Osteoblast (primary cell): ENCODE results near the gene ATP2A2. TPM values are rescaled to one million over a fixed set of nuclear protein-coding genes. Genes with fewer than 3 reads are reported as not detected.

Experiments
- DNase-seq: peaks from one replicate; pipeline ENCODE4 v3.0.0; 2011; ENCODE audit warnings: low spot score, mixed read lengths; ENCODE audit not compliant: insufficient read length; ENCODE audit errors: missing footprints
- H2AFZ ChIP-seq: 2 replicates; pipeline ENCODE4 v1.6.0; 2011; ENCODE audit warnings: mild to moderate bottlenecking, low read length
- H3K27ac ChIP-seq: 2 replicates; pipeline ENCODE4 v1.5.1; 2011; ENCODE audit warnings: mild to moderate bottlenecking, low read depth, low read length, moderate library complexity
- H3K27me3 ChIP-seq: 2 replicates; pipeline ENCODE4 v1.6.0; 2012; ENCODE audit warnings: mild to moderate bottlenecking, control low read depth, inconsistent platforms, low read length, moderate library complexity; ENCODE audit not compliant: insufficient read depth
- H3K36me3 ChIP-seq: 2 replicates; pipeline ENCODE4 v1.5.1; 2011; ENCODE audit warnings: mild to moderate bottlenecking, low read length, control low read depth, moderate library complexity; ENCODE audit not compliant: insufficient read depth
- H3K4me1 ChIP-seq: 2 replicates; pipeline ENCODE4 v1.5.1; 2011; ENCODE audit warnings: mild to moderate bottlenecking, low read length, control low read depth, moderate library complexity; ENCODE audit not compliant: insufficient read depth
- H3K4me2 ChIP-seq: 2 replicates; pipeline ENCODE4 v1.6.0; 2011; ENCODE audit warnings: mild to moderate bottlenecking, low read length; ENCODE audit not compliant: insufficient read depth
- H3K4me3 ChIP-seq: fragments of 200-600 bp; sonication (generic); 3 replicates; pipeline ENCODE4 v1.5.1; 2012; ENCODE audit warnings: mild to moderate bottlenecking, low read length, inconsistent platforms; ENCODE audit not compliant: insufficient read depth
- H3K79me2 ChIP-seq: 2 replicates; pipeline ENCODE4 v1.6.0; 2012; ENCODE audit warnings: mild to moderate bottlenecking, low read length, control low read depth, inconsistent platforms; ENCODE audit not compliant: insufficient read depth
- H3K9me3 ChIP-seq: 2 replicates; pipeline ENCODE4 v1.5.1; 2011; ENCODE audit warnings: low read depth, low read length, control low read depth
- H4K20me1 ChIP-seq: 2 replicates; pipeline ENCODE4 v1.6.0; 2012; ENCODE audit warnings: mild to moderate bottlenecking, low read length, control low read depth; ENCODE audit not compliant: insufficient read depth
- total RNA-seq: library from RNA; depleted of rRNA; stranded (reverse); fragments of >200 nt; gene quantifications from 2 replicates; pipeline ENCODE4 v1.2.3, GENCODE V29; 2012
- TF ChIP-seq, protein P1 (sequence below): IDR thresholded peaks from 2 replicates; pipeline ENCODE4 v1.5.1; 2011; ENCODE audit warnings: mild to moderate bottlenecking, low read depth, low read length, moderate library complexity; ENCODE audit errors: extremely low read depth

Gene ATP2A2
- total RNA-seq, 1 donor = 107 TPM

DNA sequence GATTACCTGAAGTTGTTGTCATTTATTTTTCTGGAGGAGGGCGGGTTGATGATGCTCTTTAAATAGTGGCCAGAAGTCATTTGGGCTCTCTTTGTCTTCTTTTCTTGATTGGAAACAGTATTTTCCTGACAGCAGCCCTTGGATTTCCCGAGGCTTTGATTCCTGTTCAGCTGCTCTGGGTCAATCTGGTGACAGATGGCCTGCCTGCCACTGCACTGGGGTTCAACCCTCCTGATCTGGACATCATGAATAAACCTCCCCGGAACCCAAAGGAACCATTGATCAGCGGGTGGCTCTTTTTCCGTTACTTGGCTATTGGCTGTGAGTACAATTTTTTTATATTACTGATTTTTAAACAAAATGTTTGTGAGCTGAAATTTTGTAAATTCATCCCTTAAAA lies 62.1 kb downstream of the ATP2A2 start:
- peaks cover 25% of the 10 kb centered on the region for H3K79me2 ChIP-seq
- no peak overlapping the region for H3K4me3 ChIP-seq
- peaks cover 98% of the 10 kb centered on the region for H3K36me3 ChIP-seq
- no peak overlapping the region for H2AFZ ChIP-seq
- H3K27ac ChIP-seq = no peak overlapping the region
- no peaks in the 10 kb centered on the region for H3K27me3 ChIP-seq
- H3K4me1 ChIP-seq = peaks cover 5% of the 10 kb centered on the region
- no peaks in the 10 kb centered on the region for H3K9me3 ChIP-seq
- TF ChIP-seq, protein P1, sequence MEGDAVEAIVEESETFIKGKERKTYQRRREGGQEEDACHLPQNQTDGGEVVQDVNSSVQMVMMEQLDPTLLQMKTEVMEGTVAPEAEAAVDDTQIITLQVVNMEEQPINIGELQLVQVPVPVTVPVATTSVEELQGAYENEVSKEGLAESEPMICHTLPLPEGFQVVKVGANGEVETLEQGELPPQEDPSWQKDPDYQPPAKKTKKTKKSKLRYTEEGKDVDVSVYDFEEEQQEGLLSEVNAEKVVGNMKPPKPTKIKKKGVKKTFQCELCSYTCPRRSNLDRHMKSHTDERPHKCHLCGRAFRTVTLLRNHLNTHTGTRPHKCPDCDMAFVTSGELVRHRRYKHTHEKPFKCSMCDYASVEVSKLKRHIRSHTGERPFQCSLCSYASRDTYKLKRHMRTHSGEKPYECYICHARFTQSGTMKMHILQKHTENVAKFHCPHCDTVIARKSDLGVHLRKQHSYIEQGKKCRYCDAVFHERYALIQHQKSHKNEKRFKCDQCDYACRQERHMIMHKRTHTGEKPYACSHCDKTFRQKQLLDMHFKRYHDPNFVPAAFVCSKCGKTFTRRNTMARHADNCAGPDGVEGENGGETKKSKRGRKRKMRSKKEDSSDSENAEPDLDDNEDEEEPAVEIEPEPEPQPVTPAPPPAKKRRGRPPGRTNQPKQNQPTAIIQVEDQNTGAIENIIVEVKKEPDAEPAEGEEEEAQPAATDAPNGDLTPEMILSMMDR = no peak
- DNase-seq = no peak
- H3K4me2 ChIP-seq = no peak overlapping the region
- peaks cover 14% of the 10 kb centered on the region for H4K20me1 ChIP-seq

DNA sequence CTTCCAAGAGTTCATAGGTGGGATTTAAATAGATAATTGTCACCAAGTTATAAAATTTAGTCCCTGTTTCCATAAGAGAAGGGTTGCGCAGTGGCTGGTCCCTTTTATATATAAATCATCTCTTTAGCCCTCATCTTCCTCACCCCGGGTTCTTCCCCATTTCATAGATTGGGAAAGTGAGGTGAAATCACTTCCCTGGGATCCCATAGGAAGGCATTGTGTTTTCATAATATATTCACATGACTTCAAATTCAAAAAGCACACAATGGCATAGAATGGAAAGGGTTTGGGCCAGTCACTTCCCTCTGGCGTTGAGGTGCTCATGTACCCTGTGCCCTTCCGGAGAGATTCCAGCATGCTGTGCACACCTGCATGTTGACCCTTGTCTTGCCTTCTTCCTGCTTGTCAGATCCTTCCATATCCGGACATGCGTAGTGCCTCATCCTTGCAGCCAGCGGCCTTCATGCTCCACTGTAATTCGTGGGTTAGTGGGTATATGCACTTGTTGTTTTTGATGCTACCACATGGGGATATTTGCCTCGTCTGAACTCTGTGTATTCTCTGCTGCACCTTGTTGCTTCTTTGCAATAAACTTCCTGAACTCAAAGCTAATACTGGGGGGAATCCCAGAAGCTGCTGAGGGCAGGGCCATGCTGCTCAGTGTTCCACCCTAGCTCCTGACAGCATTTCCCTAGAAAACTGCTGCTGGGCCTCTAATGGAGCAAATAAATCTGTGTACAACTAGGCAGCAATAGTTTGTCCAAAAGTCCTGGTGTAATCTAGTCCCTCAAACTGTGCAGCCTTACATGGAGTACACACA lies 62.9 kb downstream of the ATP2A2 start:
- H3K27me3 ChIP-seq = no peaks in the 10 kb centered on the region
- H3K4me1 ChIP-seq = peaks cover 5% of the 10 kb centered on the region
- DNase-seq = no peak
- no peak overlapping the region for H3K4me3 ChIP-seq
- H3K79me2 ChIP-seq = peaks cover 18% of the 10 kb centered on the region
- H3K27ac ChIP-seq = no peak overlapping the region
- no peak overlapping the region for H3K4me2 ChIP-seq
- no peaks in the 10 kb centered on the region for H3K9me3 ChIP-seq
- no peak overlapping the region for H2AFZ ChIP-seq
- peaks cover 99% of the 10 kb centered on the region for H3K36me3 ChIP-seq
- TF ChIP-seq, protein P1 = no peak
- H4K20me1 ChIP-seq = peaks cover 16% of the 10 kb centered on the region

DNA sequence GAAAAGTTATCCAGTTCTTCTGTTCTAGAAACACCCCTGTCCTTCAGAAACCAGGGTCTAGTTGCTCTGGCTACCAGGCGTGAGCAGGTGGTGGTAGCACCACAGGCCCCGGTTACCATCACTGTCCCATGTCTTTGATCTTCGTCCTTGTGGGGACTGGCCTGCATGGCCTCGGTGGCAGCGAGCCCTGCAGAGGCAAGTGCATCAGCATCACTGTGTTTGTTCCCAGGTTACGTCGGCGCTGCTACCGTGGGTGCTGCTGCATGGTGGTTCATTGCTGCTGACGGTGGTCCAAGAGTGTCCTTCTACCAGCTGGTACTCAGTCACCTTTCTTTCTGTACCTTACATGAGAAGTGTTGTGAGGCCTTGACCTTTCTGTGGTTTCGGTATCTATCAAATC lies 63.6 kb downstream of the ATP2A2 start:
- Histone ChIP-seq H2AFZ (no peak overlapping the region), H4K20me1 (peaks cover 22% of the 10 kb centered on the region), H3K4me1 (peaks cover 5% of the 10 kb centered on the region), H3K79me2 (peaks cover 16% of the 10 kb centered on the region), H3K27ac (no peak overlapping the region), H3K9me3 (no peaks in the 10 kb centered on the region), H3K36me3 (peaks cover 99% of the 10 kb centered on the region), H3K4me3 (no peak overlapping the region), H3K27me3 (no peaks in the 10 kb centered on the region), H3K4me2 (no peak overlapping the region)
- TF ChIP-seq, protein P1 = no peak
- no peak for DNase-seq

DNA sequence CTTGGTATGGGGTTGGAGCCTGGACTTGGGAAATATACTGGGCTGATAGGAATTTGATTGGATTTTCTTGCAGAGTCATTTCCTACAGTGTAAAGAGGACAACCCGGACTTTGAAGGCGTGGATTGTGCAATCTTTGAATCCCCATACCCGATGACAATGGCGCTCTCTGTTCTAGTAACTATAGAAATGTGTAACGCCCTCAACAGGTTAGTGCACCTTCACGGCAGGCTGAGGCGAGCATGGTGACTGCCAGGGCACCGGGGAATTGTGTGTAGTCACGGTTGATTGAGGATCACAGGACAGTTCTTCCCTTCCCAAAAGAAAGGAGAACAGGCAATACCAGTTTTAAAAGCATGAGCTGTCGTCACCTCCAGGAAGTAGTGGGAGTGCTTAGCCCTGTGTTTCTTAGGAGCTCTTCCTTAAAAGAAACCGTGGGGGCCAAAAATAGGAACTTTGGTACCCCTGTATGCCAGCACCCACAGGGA lies 64.2 kb downstream of the ATP2A2 start:
- peaks cover 99% of the 10 kb centered on the region for H3K36me3 ChIP-seq
- no peak overlapping the region for H3K27ac ChIP-seq
- H3K4me3 ChIP-seq = no peak overlapping the region
- H3K27me3 ChIP-seq = no peaks in the 10 kb centered on the region
- no peaks in the 10 kb centered on the region for H3K9me3 ChIP-seq
- H2AFZ ChIP-seq = no peak overlapping the region
- peaks cover 5% of the 10 kb centered on the region for H3K4me1 ChIP-seq
- H4K20me1 ChIP-seq = peaks cover 28% of the 10 kb centered on the region
- DNase-seq = no peak
- TF ChIP-seq, protein P1 = no peak
- H3K79me2 ChIP-seq = peaks cover 16% of the 10 kb centered on the region
- H3K4me2 ChIP-seq = no peak overlapping the region
